OCI-LY3 (cell line): ENCODE data around the gene PAIP2.

Source experiments
- H2AFZ ChIP-seq: fragments of 200-600, 300-600 bp; shearing (Covaris generic); 2 replicates; pipeline ENCODE4 v1.6.0; 2014; ENCODE audit warnings: antibody characterized with exemption, low read depth, low read length
- H3K27ac ChIP-seq: fragments of 200-600, 300-600 bp; sonication (generic); 2 replicates; pipeline ENCODE4 v1.5.1; 2014; ENCODE audit warnings: mild to moderate bottlenecking, low read length, moderate library complexity, mixed read lengths
- H3K27me3 ChIP-seq: fragments of 200-600, 300-600 bp; sonication (generic); 2 replicates; pipeline ENCODE4 v1.6.1; 2014; ENCODE audit warnings: low read depth, low read length, mixed read lengths
- H3K36me3 ChIP-seq: fragments of 200-600, 300-600 bp; sonication (generic); replicated peaks from 2 replicates; pipeline ENCODE3; 2014; ENCODE audit warnings: low read depth, low read length, mixed read lengths
- H3K4me1 ChIP-seq: fragments of 300-600, 200-600 bp; sonication (generic); 2 replicates; pipeline ENCODE4 v1.6.1; 2014; ENCODE audit warnings: low read length, mixed read lengths
- H3K4me2 ChIP-seq: fragments of 200-600, 300-600 bp; sonication (generic); 2 replicates; pipeline ENCODE4 v1.6.1; 2014; ENCODE audit warnings: low read length, mixed read lengths
- H3K4me3 ChIP-seq: fragments of 300-600, 200-600 bp; sonication (generic); 2 replicates; pipeline ENCODE4 v1.5.1; 2014; ENCODE audit warnings: antibody characterized with exemption, mild to moderate bottlenecking, low read length, moderate library complexity
- H3K79me2 ChIP-seq: fragments of 300-600, 200-600 bp; shearing (Covaris generic); 2 replicates; pipeline ENCODE4 v1.6.1; 2014; ENCODE audit warnings: mild to moderate bottlenecking, low read length, mixed read lengths
- H3K9ac ChIP-seq: fragments of 300-600, 200-600 bp; shearing (Covaris generic); 2 replicates; pipeline ENCODE4 v1.6.0; 2014; ENCODE audit warnings: mild to moderate bottlenecking, low read length, moderate library complexity
- H3K9me3 ChIP-seq: fragments of 200-600, 300-600 bp; shearing (Covaris generic); 2 replicates; pipeline ENCODE4 v1.6.1; 2014; ENCODE audit warnings: low read length, mixed read lengths; ENCODE audit not compliant: insufficient read depth
- H4K20me1 ChIP-seq: fragments of 200-600, 300-600 bp; sonication (generic); 2 replicates; pipeline ENCODE4 v1.6.1; 2016; ENCODE audit warnings: low read length, mixed read lengths; ENCODE audit not compliant: insufficient read depth
- CTCF ChIP-seq: fragments of 200-600, 300-600 bp; sonication (generic); IDR thresholded peaks from 2 replicates; pipeline ENCODE4 v1.5.1; 2014; ENCODE audit warnings: antibody characterized with exemption, low read length, low read depth
- EZH2phosphoT487 ChIP-seq: fragments of 200-600 bp; shearing (Covaris generic); IDR thresholded peaks from 2 replicates; pipeline ENCODE4 v1.6.1; 2018; ENCODE audit warnings: antibody characterized with exemption, mixed run types, low read depth

PAIP2 gene

GRCh38 chr5:139401546-139401945, 59.9 kb downstream of the PAIP2 start:
- no peak overlapping the region for H3K27ac ChIP-seq
- no peak overlapping the region for H3K4me2 ChIP-seq
- no peak overlapping the region for H3K9ac ChIP-seq
- no peaks in the 10 kb centered on the region for H3K9me3 ChIP-seq
- no peak for TF ChIP-seq EZH2phosphoT487
- H3K4me1 ChIP-seq = peaks cover 37% of the 10 kb centered on the region
- no peaks in the 10 kb centered on the region for H3K27me3 ChIP-seq
- H2AFZ ChIP-seq = no peak overlapping the region
- no peaks in the 10 kb centered on the region for H3K79me2 ChIP-seq
- H4K20me1 ChIP-seq = no peaks in the 10 kb centered on the region
- H3K4me3 ChIP-seq = no peak overlapping the region
- no peaks in the 10 kb centered on the region for H3K36me3 ChIP-seq

GRCh38 chr5:139402561-139403158, 61.0 kb downstream of the PAIP2 start:
- Histone ChIP-seq H3K79me2 (no peaks in the 10 kb centered on the region), H3K36me3 (no peaks in the 10 kb centered on the region), H3K27me3 (no peaks in the 10 kb centered on the region), H3K4me2 (peak overlapping the region; percentile 99), H3K9ac (peak overlapping the region; percentile 70), H3K27ac (peak overlapping the region; percentile 92; the same call in 1 of the 2 replicates), H3K4me3 (peak overlapping the region; percentile 97), H3K9me3 (no peaks in the 10 kb centered on the region), H3K4me1 (peaks cover 48% of the 10 kb centered on the region), H4K20me1 (no peaks in the 10 kb centered on the region), H2AFZ (no peak overlapping the region)
- TF ChIP-seq CTCF (peak; percentile 55), EZH2phosphoT487 (no peak)

GRCh38 chr5:139403418-139403786, 61.7 kb downstream of the PAIP2 start:
- H3K27ac ChIP-seq = peak overlapping the region; percentile 92
- H3K9me3 ChIP-seq = no peaks in the 10 kb centered on the region
- peak overlapping the region; percentile 97 for H3K4me3 ChIP-seq
- 0 out of 2 replicates have a peak overlapping the region, but pooled peaks have one; percentile 59 for H2AFZ ChIP-seq
- H3K4me1 ChIP-seq = peaks cover 55% of the 10 kb centered on the region
- H3K36me3 ChIP-seq = no peaks in the 10 kb centered on the region
- peak overlapping the region; percentile 99 for H3K4me2 ChIP-seq
- H4K20me1 ChIP-seq = no peaks in the 10 kb centered on the region
- no peaks in the 10 kb centered on the region for H3K79me2 ChIP-seq
- peak overlapping the region; percentile 70 for H3K9ac ChIP-seq
- no peaks in the 10 kb centered on the region for H3K27me3 ChIP-seq
- no peak for TF ChIP-seq EZH2phosphoT487
- TF ChIP-seq CTCF = no peak

GRCh38 chr5:139403787-139404483, 62.3 kb downstream of the PAIP2 start, which contains the start of gene SPATA24:
Gene SPATA24 (minus strand): TSS chr5:139404089. CDS start chr5:139404060, 29 bp downstream.
- Histone ChIP-seq H3K27me3 (no peaks in the 10 kb centered on the region), H4K20me1 (no peaks in the 10 kb centered on the region), H3K36me3 (no peaks in the 10 kb centered on the region), H3K4me1 (peaks cover 57% of the 10 kb centered on the region), H3K4me3 (peak within 1 kb of the TSS; percentile 97), H3K4me2 (peak within 1 kb of the TSS; percentile 99), H2AFZ (peak within 1 kb of the TSS; percentile 81), H3K79me2 (no peaks in the 10 kb centered on the region), H3K9me3 (no peaks in the 10 kb centered on the region), H3K9ac (peak within 1 kb of the TSS; percentile 70), H3K27ac (peak within 1 kb of the TSS; percentile 92)
- TF ChIP-seq EZH2phosphoT487 (no peak), CTCF (no peak)
